Stimulated activated CD4-positive, alpha-beta T cell treated with anti-CD3 and anti-CD28 coated beads, TNF-alpha, amount 100 ng/mL, for 48 hours (primary cell): ENCODE results near the gene CD300E.
"Not testable (repeated sequence)": the region's sequence is repeated elsewhere in the genome, so short reads cannot be mapped to it uniquely, and the experiment has no call there.

Experiments
- DNase-seq, 3 donors: peaks; one replicate each; pipeline ENCODE4 v3.0.0-alpha.2; 2020; ENCODE audit warnings: low read depth in 3 of 3

The CD300E gene

DNA sequence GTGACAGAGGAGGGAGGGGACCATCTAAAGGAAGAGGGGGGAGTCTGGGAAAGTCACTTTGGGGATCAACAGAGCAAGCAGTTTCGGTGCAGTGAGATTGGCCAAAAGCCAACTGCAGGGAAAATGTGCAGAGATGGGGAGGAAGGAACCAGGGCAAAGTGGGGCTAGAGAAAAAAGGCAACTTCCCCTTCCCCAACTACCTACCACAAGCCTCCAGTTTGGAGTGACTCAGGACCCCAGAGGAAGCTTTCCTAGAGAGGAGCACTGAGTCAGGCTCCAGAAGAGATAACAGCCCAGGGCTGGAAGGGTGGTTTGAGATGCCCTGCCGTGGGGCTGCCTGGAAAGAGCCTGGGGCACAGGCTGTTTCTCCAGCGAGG lies 24.5 kb downstream of the CD300E start:
- no peak for DNase-seq

DNA sequence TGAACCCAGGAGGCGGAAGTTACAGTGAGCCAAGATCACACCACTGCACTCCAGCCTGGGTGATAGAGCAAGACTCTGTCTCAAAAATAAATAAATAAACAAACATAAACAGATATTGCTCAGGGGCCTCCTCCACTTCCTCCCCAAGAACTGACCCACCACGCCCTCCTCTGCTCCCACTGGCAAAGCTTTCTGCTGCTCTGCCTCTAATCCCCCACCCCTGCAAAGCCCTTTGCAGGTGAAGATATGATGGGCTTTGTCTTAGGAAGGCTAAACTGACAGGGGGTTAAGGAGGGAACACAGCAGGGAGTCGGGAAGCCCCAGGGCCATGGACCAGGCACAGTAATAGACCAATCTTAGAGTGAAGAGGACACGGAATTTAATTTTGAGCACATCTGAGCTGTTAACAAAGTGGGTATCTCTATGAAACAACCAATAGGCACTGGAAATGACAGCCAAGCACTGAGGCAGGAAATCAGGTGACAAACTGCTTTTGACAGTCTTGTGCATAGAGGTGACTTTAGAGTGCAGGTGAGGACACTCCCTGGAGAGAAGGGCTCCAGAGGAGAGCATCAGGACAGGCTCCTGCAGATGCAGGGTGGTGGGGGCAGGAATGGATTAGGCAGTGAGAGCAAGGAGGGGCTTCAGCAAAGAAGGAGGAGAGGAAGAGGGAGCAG lies 25.1 kb downstream of the CD300E start:
- no peak for DNase-seq

- DNase-seq = no peak
Observed at GRCh38 chr17:74597069-74597790, 26.3 kb downstream of the CD300E start.

- no peak for DNase-seq
Observed at GRCh38 chr17:74595037-74595750, 28.3 kb downstream of the CD300E start.

GRCh38 chr17:74592087-74592990 lies 31.2 kb downstream of the CD300E start, which contains the start of gene CD300LD:
Gene CD300LD (minus strand): TSS chr17:74592283. CDS start chr17:74592202, 81 bp downstream.
- no peak for DNase-seq

DNA sequence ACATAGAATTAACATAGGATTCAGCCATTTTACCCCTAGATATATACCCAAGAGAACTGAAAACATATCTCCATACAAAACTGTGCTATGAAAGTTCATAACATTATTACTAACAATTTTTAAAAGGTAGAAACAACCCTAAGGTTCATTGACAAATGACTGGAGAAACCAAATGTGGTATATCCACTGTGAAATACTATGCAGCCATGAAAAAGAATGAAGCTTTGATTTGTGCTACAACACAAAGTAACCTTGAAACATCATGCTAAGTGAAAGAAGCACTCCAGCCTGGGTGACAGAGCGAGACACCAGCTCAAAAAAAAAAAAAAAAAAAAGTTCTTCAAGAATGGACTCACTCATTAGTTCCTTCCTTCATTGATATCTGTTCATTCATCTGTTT lies 32.0 kb downstream of the CD300E start:
- DNase-seq = no peak

DNA sequence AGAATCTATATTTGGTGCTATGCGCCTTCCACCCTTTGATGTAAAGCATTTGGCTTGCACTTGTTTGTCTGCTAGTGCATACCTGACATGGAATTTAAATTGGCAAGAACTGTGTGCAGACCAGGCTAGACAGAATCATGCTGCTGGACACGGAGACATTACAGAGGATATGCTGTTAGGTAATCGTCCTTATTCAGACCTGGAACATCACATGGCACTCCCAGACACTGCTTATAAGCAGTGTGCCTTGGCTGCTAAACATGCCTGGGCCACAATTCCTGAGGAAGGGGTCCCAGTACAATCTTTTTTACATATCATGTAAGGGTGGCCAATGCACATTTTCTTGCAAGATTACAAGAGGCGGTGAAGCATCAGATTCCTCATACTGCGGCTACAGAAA lies 37.8 kb downstream of the CD300E start:
- no peak for DNase-seq

- no peak for DNase-seq
Observed at GRCh38 chr17:74584292-74585060, 39.1 kb downstream of the CD300E start.

GRCh38 chr17:74582633-74583032 lies 40.9 kb downstream of the CD300E start:
- DNase-seq = no peak

DNA sequence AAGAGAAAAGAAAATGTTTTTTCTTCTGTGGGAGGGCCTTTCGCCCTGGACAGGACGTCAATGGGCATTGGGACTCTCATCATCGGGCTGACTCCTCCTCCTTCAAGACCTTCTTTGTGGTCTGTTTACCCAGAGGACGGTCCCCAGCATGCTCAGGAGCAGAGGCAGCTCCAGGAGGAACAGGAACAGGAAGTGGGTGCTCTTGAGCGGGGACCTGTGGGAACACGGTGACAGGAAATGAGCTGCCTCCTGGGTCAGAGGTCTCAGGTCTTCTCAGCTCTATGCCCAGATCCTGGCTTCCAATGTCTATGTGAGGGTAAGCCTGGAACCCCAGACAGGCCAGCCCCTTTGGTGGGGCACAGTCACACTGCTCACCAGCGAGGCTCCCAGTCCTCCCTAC lies 43.6 kb downstream of the CD300E start:
- DNase-seq = no peak

- no peak for DNase-seq
Observed at GRCh38 chr17:74578979-74579378, 44.6 kb downstream of the CD300E start.

GRCh38 chr17:74574489-74575142 lies 48.9 kb downstream of the CD300E start:
- DNase-seq = no peak

GRCh38 chr17:74573635-74574034 lies 49.9 kb downstream of the CD300E start:
- not testable (repeated sequence) for DNase-seq

DNA sequence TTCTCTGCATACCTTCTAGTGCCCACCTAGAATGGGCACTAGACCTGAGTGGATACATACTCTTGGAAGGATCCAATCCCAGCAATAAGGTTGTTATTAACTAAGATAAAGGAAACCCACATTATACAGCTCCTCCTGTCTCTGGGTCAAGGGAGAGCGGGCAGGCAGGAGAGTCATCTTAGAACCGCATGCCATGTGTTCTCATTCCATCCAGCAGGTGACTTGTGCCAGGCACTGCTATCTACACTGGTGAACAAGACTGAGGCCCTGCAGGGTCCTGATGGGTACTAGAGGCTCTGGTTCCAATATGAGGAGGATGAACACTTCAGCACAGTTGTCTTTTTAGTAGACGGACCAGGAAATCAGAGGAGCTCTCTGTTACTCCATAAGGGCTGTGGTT lies 50.4 kb downstream of the CD300E start:
- no peak for DNase-seq

- DNase-seq = no peak
Observed at GRCh38 chr17:74571621-74572270, 51.8 kb downstream of the CD300E start.

DNA sequence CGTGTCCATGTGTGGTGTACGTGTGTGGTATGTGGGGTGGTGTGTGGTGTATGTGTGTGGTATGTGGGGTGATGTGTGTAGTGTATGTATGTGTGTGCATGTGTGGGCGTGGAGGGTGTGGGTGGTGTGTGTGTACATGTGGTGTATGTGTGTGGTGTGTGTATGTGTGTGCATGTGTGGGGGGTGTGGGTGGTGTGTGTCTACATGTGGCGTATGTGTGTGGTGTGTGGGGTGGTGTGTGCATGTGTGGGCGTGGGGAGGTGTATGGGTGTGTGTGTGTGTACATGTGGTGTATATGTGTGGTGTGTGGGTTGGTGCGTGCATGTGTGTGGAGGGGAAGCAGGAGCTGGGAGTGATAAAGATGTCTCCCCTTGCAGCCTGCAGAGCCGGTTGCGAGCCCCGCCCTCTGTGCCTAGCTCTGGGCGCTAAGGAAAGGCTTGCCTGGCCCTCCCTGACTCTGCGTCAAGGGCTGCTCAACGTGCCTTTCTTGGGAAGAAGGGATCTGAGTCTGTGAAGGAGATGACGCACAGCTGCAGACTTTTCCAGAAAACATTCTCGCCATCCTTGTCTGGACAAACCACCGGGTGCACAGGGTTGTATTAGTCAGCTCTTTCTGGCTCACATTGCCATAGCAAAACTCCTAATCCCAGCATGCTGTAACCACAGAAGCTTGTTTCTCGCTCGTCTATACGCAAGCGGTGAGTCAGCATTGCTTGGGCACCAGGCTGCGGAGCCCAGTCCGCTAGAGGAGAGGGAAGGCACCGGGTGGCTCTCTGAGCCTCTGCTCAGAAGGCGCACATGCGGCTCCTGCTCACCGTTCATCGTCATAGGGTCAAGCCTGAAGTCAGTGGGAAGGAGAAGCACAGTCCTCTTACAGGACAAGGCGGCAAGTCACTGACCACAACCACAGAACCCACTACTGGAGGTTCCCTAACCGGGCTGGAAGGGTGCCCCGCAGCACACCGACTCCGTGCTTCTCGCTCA lies 54.2 kb downstream of the CD300E start:
- DNase-seq = peak; percentile 14 to 43 (median 15)

DNA sequence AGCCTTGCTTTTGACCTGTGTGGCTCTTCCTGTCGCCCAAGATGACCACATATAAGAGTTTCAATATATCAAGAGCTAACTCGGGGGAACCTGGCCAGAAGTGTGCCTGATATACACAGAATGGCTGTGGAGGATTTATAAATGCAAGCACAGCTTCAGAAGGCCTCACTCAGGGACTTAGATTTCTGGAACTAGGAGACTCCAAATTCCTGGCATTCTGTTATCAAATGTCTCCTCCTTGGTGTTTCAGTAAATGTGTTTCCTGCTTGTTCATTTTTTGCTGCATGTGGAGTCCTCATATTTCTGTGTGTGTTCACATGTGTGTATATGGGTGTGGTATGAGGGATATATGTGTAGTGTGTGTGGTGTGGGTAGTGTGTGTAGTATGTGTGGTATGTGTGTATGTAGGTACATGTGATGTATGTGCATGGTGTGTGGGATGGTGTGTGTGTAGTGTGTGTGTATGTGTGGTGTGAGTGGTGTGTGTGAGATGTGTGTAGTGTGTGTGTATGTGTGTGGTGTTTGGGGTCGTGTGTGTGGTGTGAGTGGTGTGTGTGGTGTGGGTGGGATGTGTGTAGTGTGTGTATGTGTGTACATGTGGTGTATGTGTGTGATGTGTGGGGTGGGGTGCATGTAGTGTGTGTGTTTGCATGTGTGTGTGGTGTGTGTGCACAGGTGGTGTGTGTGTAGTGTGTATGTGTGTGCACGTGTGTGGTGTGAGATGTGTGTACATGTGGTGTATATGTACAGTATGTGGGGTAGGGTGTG lies 55.2 kb downstream of the CD300E start:
- no peak for DNase-seq

GRCh38 chr17:74567397-74567796 lies 56.1 kb downstream of the CD300E start, which contains the start of gene CD300H:
Gene CD300H (minus strand): TSS chr17:74567509.
- no peak for DNase-seq
